DMS53 treated with DMSO at 0.1 percent for 48 hours (cell line): ENCODE measurements around the gene CREB3L1.

Experiments
- DNase-seq: peaks from one replicate; lab custom pipeline; 2025; ENCODE audit not compliant: unreplicated experiment; lab: John Stamatoyannopoulos, UW

CREB3L1 gene

DNA sequence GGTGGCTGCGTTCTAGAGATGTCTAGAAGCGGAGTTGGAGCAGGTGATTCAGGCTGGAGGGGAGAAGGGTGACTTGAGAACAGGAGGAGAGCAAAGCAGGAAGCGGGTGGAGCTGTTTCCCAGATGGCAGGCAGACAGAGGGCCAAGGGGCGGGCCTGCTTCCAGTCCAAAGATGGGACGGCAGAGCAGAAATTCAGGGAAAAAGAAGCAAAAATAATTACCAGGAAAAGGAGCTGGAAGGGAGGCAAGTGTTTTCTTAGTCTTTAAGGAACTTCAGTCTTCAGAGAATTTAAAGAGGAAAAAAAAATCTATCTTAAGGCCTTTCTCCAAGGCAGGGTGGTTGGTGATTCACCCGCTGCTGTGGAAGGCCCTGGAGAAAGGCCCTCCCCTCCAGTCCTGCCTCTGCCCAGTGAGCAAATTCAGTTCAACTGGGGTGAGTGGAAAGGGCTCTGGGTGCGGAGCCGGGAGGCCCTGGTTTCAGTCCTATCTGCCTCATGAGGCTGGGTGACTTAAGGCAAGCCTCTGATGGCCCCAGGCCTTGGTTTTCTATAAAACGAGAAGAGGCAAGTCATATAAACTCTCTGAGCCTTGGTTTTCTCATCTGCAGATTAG lies 4.5 kb upstream of the CREB3L1 start:
- DNase-seq, result peak; percentile 58

DNA sequence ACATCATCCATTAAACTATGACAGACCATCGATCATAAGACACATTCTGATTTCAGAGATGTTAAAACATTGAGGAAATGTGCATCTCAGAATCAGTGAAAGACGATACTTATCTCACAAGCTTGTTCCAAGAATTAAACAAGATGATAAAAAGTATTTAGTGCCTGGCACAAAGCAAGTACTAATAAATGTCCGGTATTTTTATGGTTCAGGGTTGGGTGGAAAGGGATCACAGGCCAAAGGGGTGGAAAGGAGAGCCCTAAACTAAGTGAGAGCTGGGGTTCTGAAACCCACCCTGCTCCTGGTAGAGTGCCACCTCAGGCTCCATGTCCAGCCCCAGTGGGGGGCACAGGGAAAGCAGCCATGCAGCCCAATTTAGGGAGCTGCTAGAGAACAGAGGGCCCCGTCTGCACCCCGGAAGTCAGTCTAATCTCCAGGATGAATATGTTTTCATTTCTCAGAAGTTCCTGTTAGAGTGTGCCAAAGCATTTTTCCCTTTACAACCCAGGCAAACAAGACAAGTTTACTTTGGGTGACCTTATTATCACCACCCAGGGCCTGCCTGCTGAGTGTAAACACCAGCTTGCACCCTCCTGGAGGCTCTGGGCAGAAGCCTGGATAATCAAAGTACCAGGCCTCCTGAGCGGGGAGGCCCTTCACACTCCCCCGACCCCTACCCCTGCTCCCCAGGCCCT lies 3.8 kb upstream of the CREB3L1 start:
- peak; percentile 52 for DNase-seq

DNA sequence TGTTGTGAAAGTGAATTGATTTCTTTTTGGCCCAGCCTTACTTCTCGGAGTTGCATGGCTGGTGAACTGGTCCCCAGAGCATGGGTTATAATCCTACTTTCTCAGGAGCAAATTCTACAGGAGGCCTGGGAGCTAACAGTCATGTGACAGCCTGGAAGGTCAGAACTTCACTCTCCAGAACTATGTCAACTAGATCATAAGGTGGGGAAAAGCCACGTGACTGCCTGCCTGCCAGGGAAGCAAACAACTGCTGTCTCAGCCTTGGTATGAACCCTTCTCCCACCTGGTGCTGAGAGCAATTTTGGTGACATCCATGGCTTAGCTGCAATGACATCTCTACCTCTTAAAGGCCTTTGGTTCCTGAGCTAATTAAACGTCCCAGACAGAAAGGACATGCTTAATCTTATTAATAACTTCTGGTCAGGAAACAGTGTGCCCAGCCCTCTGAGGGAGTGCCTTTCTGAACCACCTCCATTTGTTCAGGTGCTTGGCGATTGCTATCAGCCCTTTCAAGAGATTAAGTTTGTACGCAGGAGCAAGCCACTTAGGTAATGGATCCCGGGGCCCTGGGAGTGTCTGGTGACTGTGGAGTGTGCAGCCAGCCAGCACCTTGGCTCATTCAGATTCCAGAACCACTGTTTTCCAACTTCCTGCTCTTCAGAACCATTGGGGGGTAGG lies 1.4 kb upstream of the CREB3L1 start:
- DNase-seq, result peak; percentile 36

DNA sequence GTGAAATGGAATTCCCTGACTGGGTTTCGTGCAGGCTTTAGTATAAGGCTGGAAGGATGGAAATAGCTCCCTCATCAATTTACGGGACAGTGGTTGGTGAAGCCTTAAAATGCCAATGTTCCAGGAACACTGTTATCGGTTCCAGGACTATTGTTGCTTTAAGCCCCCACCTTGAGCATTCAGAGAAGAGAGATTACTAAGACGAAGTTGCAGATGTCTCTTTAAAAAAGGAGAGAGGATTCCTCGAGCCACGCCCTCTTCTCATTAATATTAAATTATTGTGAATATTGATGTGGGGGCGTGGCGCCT lies 195 bp upstream of the CREB3L1 start:
- DNase-seq, result peak; percentile 27

DNA sequence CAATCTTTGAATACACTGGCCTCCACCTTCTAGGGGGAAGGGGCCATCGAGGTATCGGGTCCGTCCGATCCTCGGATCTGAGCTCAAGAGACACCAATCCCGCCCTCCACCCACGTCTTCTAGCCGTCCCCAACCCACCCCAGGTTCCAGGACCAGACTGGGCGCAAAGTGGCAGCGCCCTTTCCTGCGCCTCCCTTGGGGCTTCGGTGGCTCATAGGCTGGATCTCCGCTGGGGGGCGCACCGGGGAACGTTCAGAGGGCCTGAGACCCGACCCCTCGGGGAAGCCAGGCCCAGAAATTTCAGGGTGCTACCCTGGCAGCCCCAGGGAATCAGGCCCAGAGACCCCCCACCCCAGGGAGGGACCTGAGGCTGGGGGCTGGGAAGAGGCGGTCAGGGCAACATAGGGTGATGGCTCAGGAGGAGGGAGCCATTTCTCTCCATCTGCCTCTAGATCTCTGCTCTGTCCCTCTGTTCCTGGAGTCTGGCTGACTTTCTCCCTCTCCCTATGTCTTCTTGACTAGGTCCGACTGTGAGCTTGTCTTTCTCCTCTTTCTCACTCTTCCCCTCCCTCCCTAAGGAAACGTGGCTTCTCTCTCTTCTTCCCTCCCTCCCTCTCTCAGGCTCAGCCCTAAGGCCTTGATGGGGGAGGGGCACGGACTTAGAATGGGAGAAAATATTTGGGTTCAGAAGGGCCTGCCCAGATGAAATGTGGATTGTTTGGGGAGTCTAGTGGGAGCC lies 1.1 kb downstream of the CREB3L1 start:
- peak; percentile 22 for DNase-seq

DNA sequence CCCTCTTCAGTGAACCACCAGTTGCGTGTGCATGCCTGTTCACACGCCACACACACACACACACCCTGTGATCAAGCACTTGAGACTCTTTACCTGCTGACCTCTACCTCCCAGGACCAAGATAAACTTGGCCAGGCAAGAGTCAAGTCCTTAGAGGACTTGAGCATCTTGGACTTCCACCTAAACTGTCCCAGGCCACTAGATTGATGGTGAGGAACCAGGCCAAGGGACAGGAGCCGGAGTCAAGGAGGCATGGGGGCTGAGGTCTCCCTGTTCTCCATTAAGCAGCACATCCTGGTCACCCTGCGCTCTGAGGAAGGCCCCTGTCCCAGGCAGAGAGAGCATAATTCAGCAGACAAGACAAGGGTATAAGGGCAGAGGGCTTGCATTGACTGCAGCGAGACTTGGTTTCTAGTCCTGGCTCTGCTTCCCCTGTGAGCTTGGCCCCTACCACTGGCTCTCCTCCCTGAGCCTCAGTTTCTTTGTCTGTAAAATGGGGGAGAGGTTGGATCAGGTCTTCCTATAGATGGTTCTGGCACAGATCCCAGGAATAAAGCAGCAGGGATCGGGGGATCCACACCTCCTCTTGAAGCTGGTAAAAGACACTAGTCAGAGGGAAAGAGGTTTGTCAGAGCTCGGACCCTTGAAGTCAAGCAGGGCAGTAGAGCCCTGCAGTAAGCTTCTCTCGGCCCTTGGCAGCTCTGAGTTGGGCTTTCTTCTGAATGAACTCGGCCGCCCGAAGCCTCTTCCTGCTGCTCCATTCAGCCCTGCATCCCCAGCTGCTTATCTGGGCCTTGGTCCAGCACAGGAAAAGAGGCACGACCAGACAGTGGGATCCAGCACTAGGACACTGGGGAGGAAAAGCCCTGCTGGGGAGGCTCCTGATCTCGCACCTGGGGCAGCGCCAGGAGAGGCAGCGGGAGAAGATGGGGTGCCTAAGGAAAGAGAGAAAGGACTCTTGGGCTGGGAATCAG lies 2.0 kb downstream of the CREB3L1 start:
- DNase-seq, result no peak

DNA sequence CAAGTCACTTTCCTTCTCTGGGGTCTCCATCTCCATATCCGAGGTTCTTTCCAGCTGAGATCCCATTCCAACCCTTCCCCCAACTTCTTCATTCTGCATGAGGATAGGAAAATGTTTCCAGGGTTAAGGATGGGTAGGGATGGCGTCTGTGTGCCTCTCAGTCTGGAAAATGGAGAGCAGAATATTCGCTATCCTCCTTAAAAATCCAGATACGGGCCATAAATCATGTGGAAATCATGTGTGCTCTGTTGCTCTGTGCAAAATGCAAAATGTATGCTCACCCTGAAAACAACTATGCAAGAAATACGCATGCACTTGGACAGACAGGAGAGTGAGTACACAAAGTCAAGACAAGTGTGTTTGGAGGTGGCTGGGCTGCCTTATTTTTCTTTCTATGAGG lies 3.2 kb downstream of the CREB3L1 start:
- DNase-seq, result no peak

DNA sequence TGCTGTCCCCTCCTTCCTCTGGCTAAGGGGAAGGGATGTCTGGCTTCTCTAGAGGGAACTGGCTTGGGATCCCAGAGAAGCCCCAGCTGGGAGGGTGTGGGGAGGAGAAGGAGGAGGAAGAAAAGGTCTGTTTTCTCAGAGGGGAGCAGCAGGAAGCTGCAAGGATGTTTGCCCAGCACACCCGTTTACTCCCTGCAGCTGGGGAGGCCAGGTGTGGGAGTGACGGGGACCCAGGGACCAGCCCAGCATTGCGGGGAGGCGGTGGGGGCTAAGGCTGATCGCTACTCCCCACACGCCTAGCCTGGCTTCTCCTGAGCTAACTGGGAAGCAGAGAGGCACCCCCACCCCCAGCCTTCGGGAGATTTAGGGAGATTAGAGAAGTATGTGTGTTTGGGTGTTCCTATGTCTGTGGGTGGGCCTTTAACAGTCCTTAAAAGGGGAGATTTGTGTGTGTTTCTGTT lies 3.9 kb downstream of the CREB3L1 start:
- DNase-seq, result no peak

DNA sequence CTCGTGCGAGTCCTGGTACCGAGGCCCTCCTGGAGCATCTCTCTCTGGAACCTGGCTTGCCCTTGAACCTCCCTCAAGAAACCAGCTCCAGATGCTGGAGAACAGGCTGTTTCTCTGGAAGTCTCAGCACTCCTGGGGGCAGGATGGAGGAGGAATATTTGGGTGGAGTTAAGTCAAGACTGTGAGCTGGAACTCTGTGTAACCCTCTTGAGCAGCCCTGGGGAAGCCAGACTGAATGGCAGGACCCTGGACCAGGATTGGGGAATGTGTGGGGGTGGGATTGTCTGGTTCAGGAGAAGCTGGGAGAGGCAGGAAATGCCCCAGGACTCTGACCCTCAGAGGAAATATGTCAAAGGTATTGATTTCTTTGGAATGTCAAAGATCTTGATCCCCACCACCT lies 7.7 kb downstream of the CREB3L1 start:
- DNase-seq, result no peak

DNA sequence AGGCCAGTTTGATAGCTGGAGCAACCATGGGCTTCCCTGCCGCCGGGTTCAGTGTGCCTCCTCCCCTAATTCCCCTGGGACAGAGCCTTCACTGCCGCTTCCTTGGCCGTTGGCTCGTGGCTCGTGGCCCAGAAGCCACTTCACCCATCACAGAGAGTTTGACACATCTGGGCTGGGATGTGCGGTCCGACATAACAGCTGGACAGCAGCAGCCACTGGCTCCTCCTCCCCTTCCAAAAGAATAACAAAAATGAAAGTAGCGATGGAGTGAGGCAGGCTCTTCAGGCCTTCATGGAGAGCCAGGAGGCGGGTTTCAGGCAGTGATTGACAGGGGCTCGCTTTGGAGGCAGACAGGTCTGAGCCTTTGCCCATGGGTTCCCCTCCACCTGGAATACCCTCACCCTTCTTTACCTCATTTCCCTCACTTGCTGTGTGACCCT lies 8.2 kb downstream of the CREB3L1 start:
- DNase-seq, result no peak

DNA sequence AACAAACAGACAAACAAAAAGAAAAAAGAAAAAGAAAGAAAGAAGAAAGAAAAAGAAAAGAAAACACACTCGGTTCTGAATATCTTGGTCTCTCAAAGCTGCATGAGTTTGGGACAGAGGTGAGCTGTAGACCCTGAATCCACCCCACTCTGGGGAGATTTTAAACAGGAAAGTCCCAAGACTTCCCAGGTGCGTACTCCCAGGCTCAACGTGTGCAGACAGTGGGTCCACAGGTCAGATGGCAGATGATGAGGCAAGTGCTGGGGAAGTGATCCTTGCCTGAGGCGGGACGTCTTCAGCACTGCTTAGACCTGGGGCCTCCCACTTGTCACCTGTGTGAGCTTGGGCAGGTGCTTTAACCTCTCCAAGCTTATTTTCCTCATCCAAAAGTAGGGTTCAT lies 9.3 kb downstream of the CREB3L1 start:
- DNase-seq, result no peak

DNA sequence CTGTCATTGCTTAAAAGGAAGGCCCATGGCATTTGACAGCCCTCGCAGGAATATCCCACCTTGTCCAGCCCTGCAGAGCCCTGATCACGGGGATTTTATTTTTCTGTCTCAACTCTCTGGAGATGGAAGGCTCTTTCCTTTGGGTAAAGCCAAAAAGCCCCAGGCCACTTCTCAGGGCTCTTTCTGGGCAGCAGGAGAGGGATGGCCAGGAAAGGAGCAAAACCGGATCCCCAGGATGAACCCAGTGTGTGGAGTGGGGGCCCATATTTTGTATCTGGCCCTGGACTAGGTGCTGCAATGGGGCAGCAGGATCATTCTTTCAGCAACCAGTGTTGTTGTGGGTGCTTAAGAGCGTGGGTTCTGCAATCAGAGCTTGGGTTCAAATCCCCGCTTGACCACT lies 11.0 kb downstream of the CREB3L1 start:
- no peak for DNase-seq

DNA sequence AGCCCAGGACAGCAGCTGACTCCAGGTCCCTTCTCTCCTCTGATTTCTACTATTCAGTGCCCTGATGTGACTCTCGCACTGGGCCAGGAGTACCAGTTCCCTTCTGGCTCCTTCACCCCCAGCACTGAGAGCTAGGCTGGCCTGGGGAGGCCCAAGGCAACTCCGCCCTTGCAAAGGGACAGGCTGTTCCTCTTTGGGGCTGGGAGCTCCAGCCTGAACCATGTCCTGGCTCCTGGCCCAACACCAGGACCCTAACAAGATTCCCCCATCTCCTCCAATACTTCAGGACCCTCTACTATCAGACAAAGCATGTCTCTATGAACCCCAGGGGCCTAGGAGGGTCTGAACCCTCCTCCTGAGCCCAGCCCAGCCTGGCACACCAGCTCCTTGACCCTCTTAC lies 12.5 kb downstream of the CREB3L1 start:
- no peak for DNase-seq

DNA sequence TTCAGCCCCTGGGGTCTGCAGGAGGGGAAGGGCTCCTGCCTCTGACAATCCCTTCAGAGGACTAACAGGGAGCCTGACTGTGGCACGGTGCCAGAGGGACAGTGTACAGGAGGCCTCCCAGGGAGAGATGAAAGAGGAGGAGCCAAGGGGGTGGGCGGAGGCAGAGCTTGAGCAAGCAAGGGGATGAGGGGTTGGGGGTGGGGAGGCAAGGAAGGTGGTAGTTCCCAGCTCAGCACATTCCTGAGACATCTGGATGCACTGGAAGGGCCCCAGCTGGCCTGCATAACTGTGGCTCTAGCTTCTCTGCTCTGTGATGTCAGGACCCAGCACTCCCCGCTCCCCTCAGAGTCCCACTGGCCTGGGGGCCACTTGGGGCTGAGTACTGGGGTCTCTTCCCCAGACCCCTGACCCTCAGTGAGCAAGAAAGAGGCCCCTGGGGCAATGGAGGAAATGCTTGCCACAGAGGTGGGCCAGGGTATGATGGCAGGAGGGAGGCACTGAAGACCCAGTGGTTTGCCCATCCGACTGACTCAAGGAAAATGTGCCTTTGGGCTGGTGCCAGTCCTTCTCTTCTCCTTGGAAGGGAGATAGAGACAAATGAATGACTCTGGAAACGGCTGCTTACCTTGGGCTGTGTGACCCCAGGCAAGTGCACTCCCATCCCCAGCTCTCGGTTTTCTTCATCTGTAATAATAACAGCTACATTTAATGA lies 13.3 kb downstream of the CREB3L1 start:
- no peak for DNase-seq

DNA sequence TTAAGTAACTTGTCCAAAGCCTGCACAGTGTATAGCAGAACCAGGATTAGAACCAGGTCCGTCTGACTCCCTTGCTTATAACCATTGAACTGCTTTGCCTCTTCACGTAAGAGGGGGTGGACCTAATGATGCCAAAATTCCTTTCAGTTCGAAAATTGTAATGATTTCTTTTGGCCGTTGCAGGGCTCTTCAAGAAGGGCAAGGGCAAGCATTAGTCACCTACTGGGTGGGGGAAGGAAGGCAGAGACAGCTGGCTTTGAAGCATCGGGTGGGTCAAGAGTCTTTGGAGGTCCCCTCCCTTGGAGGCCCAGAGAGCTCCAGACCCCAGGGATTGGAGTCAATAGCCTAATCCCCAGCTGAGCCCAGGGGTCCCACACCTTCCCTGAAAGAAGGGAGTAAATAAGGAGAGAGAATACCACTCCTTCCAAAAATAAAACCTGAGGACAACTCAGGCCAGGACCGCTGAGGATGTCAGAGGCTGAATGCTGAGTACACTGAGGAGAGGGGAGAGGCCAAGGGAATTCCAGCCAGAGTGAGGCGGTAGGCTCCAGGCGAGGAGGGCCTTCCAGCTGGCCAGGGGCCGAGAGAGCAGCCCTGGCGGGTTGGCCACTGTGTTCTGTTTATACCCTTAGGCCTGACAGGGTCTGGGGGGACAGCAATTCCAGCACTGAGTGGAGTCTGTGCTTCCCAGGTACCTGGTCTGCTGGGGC lies 14.1 kb downstream of the CREB3L1 start:
- no peak for DNase-seq

DNA sequence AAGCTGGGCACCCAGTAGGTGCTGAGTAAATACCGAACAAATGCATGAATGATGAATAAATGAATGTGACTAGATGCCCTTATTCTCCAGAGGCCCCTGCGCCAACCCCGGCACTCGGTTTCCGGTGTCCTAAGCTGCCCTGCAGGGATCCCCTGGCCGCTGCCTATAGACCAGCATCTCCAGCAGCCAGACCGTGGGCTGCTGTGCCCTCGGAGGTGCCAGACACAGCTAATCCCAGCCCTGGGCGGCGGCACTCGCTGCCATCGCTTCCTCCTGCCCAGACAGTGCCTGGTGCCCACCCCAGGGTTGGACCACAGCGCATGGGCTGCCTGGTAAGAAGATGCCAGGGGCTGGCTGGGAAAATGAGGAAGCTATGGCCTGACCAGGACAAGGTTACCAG lies 15.6 kb downstream of the CREB3L1 start:
- no peak for DNase-seq

DNA sequence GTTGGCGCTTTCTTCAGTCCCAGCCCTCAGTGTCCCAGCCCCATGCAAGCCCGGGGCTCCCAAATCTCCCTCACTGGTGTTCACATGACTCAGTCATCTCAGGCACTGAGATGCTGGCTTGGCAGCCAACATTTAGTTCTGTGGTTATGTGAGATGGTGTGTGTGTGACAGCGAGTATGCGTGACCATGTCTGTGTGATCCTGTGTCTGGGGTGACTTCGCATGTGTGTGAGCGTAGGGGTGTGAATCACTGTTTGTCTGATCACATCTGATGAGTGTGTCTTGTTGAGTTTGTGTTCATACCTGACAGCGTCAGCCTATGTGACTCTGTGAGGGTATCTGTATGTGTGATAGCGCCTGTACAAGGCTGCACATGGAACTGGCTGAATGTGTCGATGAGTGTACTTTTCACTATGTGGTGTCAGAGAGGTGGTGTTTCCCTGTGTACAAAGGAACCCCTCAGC lies 16.2 kb downstream of the CREB3L1 start:
- no peak for DNase-seq

DNA sequence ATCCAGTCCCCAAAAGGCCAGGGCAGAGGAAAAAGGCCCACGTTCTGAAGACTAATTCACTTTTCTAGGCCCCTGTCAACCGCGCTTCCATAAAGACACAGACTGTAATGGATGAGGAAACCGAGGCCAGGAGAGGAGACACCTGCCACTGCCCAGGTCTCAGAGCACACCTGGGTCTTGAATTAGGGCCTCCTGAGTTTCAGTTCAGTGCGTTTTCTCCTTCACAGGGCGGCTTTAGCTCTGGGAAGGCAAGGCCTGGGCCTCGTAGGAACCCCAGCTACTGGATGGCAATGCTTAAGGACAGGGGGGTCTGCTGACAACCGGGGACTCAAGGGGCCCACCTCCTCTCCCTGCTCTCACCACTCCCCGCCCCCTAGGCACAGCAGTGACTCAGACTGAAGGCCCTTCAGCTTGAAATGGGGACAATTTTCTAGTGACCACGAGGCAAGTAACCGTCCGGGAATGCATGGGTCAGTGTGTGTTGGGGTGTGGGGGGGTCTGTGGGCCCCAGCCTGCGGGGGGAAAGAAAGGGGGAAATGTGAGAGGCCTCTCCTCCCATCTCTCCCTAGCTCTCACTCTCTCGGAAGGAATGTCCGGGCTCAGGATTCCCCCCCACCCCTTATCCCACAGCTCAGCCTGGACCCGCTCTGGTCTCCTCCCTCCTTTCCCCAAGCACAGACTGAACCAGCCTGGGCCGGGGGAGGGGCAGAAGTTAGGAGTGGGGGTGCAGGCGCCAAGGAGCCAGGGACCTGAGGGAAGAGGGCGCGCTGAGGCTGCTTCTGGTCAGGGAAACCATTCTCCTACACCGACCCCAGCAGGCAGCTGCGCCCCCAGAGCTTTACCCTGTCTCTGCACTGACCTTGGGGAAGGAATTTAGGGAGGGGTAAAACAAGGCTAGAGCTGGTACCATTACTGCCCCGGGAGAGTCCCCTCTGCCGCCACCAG lies 17.2 kb downstream of the CREB3L1 start:
- no peak for DNase-seq
